Activated T-cell treated with anti-CD3 and anti-CD28 coated beads, Interleukin-2, amount 50 U/mL, for 24 hours (primary cell): Measurements from ENCODE around the gene ARHGEF16.

Experiments used
- DNase-seq: peaks from one replicate; pipeline ENCODE4 v3.0.0-alpha.2; 2020
- H3K27ac Mint-ChIP-seq: 2 replicates; pipeline ENCODE4 v1.8.0; 2020; ENCODE audit warnings: mild to moderate bottlenecking, mixed read lengths
- H3K27me3 Mint-ChIP-seq: 2 replicates; pipeline ENCODE4 v1.8.0; 2020; ENCODE audit warnings: mixed read lengths
- H3K36me3 Mint-ChIP-seq: 2 replicates; pipeline ENCODE4 v1.8.0; 2020; ENCODE audit warnings: low read depth, mixed read lengths
- H3K4me1 Mint-ChIP-seq: 2 replicates; pipeline ENCODE4 v1.8.0; 2020; ENCODE audit warnings: low read depth, mixed read lengths
- H3K4me3 Mint-ChIP-seq: 2 replicates; pipeline ENCODE4 v1.8.0; 2020; ENCODE audit warnings: mild to moderate bottlenecking, moderate library complexity, mixed read lengths
- H3K9me3 Mint-ChIP-seq: 2 replicates; pipeline ENCODE4 v1.8.0; 2020; ENCODE audit warnings: mixed read lengths

Gene ARHGEF16

GRCh38 chr1:3417082-3417739 lies 37.3 kb upstream of the ARHGEF16 start:
- H3K36me3 Mint-ChIP-seq: no peaks in the 10 kb centered on the region
- H3K4me3 Mint-ChIP-seq: no peak overlapping the region
- no peaks in the 10 kb centered on the region for H3K9me3 Mint-ChIP-seq
- H3K27me3 Mint-ChIP-seq: peaks cover 8% of the 10 kb centered on the region
- no peak for DNase-seq
- no peaks in the 10 kb centered on the region for H3K4me1 Mint-ChIP-seq
- H3K27ac Mint-ChIP-seq: no peak overlapping the region

GRCh38 chr1:3417934-3418333 lies 36.5 kb upstream of the ARHGEF16 start:
- Mint-ChIP-seq H3K27ac (no peak overlapping the region), H3K27me3 (peaks cover 13% of the 10 kb centered on the region), H3K36me3 (no peaks in the 10 kb centered on the region), H3K4me1 (no peaks in the 10 kb centered on the region), H3K9me3 (no peaks in the 10 kb centered on the region), H3K4me3 (no peak overlapping the region)
- no peak for DNase-seq

- Mint-ChIP-seq H3K27ac (no peak overlapping the region), H3K9me3 (no peaks in the 10 kb centered on the region), H3K4me1 (no peaks in the 10 kb centered on the region), H3K36me3 (no peaks in the 10 kb centered on the region), H3K27me3 (peaks cover 15% of the 10 kb centered on the region), H3K4me3 (no peak overlapping the region)
- DNase-seq: no peak
Measured at GRCh38 chr1:3418600-3418999, 35.9 kb upstream of the ARHGEF16 start.

GRCh38 chr1:3419415-3420204 lies 34.9 kb upstream of the ARHGEF16 start:
- no peaks in the 10 kb centered on the region for H3K4me1 Mint-ChIP-seq
- peaks cover 19% of the 10 kb centered on the region for H3K27me3 Mint-ChIP-seq
- no peaks in the 10 kb centered on the region for H3K9me3 Mint-ChIP-seq
- no peaks in the 10 kb centered on the region for H3K36me3 Mint-ChIP-seq
- no peak overlapping the region for H3K27ac Mint-ChIP-seq
- no peak for DNase-seq
- no peak overlapping the region for H3K4me3 Mint-ChIP-seq

GRCh38 chr1:3420218-3420951 lies 34.1 kb upstream of the ARHGEF16 start:
- no peak overlapping the region for H3K27ac Mint-ChIP-seq
- peaks cover 19% of the 10 kb centered on the region for H3K27me3 Mint-ChIP-seq
- no peaks in the 10 kb centered on the region for H3K4me1 Mint-ChIP-seq
- H3K9me3 Mint-ChIP-seq: no peaks in the 10 kb centered on the region
- no peak overlapping the region for H3K4me3 Mint-ChIP-seq
- no peaks in the 10 kb centered on the region for H3K36me3 Mint-ChIP-seq
- no peak for DNase-seq

- Mint-ChIP-seq H3K27me3 (peaks cover 19% of the 10 kb centered on the region), H3K4me1 (no peaks in the 10 kb centered on the region), H3K4me3 (no peak overlapping the region), H3K36me3 (no peaks in the 10 kb centered on the region), H3K9me3 (no peaks in the 10 kb centered on the region), H3K27ac (no peak overlapping the region)
- no peak for DNase-seq
Measured at GRCh38 chr1:3422638-3423037, 31.8 kb upstream of the ARHGEF16 start.

GRCh38 chr1:3423245-3423829 lies 31.1 kb upstream of the ARHGEF16 start:
- Mint-ChIP-seq H3K27ac (no peak overlapping the region), H3K27me3 (peaks cover 19% of the 10 kb centered on the region), H3K36me3 (no peaks in the 10 kb centered on the region), H3K4me1 (no peaks in the 10 kb centered on the region), H3K9me3 (no peaks in the 10 kb centered on the region), H3K4me3 (no peak overlapping the region)
- no peak for DNase-seq

- Mint-ChIP-seq H3K27ac (no peak overlapping the region), H3K4me3 (no peak overlapping the region), H3K36me3 (no peaks in the 10 kb centered on the region), H3K27me3 (peaks cover 19% of the 10 kb centered on the region), H3K4me1 (no peaks in the 10 kb centered on the region), H3K9me3 (no peaks in the 10 kb centered on the region)
- DNase-seq: no peak
Measured at GRCh38 chr1:3423896-3424611, 30.4 kb upstream of the ARHGEF16 start.

GRCh38 chr1:3425486-3426215 lies 28.8 kb upstream of the ARHGEF16 start:
- Mint-ChIP-seq H3K9me3 (no peaks in the 10 kb centered on the region), H3K27me3 (peaks cover 15% of the 10 kb centered on the region), H3K36me3 (no peaks in the 10 kb centered on the region), H3K4me1 (no peaks in the 10 kb centered on the region), H3K4me3 (no peak overlapping the region), H3K27ac (no peak overlapping the region)
- no peak for DNase-seq

- H3K4me1 Mint-ChIP-seq: no peaks in the 10 kb centered on the region
- no peak for DNase-seq
- H3K9me3 Mint-ChIP-seq: no peaks in the 10 kb centered on the region
- H3K4me3 Mint-ChIP-seq: no peak overlapping the region
- H3K27me3 Mint-ChIP-seq: peaks cover 12% of the 10 kb centered on the region
- no peaks in the 10 kb centered on the region for H3K36me3 Mint-ChIP-seq
- H3K27ac Mint-ChIP-seq: no peak overlapping the region
Measured at GRCh38 chr1:3426956-3427535, 27.4 kb upstream of the ARHGEF16 start.

GRCh38 chr1:3427711-3428704 lies 26.5 kb upstream of the ARHGEF16 start:
- Mint-ChIP-seq H3K36me3 (no peaks in the 10 kb centered on the region), H3K27me3 (peaks cover 5% of the 10 kb centered on the region), H3K27ac (no peak overlapping the region), H3K9me3 (no peaks in the 10 kb centered on the region), H3K4me1 (no peaks in the 10 kb centered on the region), H3K4me3 (no peak overlapping the region)
- no peak for DNase-seq

GRCh38 chr1:3428899-3429298 lies 25.6 kb upstream of the ARHGEF16 start:
- H3K4me1 Mint-ChIP-seq: no peaks in the 10 kb centered on the region
- no peak overlapping the region for H3K4me3 Mint-ChIP-seq
- no peaks in the 10 kb centered on the region for H3K36me3 Mint-ChIP-seq
- peaks cover 4% of the 10 kb centered on the region for H3K27me3 Mint-ChIP-seq
- DNase-seq: no peak
- H3K27ac Mint-ChIP-seq: no peak overlapping the region
- no peaks in the 10 kb centered on the region for H3K9me3 Mint-ChIP-seq
